ENCODE measurements around the gene HOXB8.

Gene HOXB8

DNA sequence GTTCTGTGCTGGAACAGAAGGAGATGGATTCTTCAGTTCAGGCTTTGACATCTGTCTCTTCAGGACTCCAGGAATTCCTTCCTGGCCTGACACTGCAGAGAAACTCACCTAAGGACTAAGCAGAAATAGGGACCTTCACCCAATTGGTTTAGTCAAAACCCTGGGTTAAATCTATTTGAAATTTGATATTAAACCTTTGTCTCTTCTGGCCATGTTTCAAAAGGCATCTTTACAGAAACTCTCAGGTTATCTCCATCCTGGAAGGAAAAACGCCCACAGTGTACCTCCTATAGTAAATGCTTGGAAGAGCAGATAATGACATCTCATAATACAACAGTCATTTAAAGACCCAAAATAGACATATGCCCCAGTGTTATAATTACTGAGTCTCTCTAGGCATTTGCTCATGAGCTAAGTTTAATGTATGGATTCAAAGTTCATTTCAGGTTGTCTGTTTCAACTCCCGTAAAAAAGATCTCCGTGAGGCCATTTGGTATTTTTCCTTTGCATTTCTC is 31.3 kb downstream of the HOXB8 start:
- no peak for DNase-seq (ENCODE audit: low read depth in 2 of 2)

DNA sequence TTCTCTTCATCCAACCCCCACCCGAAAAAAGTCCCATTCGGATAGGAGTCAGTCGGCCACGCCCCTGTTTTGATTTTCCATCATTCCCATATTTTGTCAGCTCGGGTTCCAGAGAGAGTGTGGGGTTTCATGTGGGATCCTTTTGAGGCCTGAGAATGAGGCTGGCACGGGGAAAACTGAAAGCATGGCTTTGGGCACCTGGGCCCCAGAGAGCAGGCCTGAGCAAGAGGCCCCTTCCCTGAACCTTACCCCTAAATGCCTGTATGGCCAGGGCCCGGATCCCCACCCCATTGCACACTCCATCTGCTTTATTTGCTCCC is 32.4 kb downstream of the HOXB8 start:
- DNase-seq (ENCODE audit: low read depth in 2 of 2), result no peak

DNA sequence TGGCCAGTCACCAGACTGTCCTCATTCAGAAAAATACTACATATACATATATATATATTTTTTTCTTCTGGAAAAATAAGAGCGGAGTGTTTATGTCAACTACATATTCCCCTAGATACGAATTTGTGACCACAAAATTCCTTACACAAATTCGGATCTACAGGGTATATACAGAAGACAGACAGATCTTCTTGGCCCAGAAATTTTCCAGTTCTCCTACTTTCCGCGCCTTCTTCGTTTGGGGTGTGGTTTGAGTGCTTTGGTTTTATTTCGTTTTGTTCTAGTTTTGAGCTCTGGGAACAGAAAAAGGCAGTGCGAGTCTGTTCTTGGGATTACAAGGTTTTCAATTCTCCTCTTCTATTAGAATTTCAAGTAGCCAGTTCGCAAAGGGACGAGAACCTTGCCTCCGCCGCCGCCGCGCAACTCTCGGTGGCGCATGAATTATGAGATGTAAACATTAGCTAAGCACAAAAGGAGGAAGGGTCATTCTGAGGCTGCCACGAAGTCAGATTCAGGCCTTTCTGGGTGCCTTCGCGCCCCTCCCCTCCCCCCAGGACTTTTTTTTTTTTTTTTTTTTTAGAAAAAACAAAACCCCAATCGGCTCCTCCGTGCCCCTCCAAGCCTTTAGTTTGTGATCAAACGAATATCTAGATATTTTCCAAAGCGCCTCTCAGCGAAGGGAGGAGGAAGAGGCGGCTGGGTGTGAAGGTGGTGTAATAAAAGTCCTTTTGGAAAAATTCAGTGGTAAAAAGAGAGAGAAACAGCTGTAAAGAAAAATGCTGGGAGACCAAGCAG is 35.1 kb downstream of the HOXB8 start:
- DNase-seq (ENCODE audit: low read depth in 2 of 2), result no peak

DNA sequence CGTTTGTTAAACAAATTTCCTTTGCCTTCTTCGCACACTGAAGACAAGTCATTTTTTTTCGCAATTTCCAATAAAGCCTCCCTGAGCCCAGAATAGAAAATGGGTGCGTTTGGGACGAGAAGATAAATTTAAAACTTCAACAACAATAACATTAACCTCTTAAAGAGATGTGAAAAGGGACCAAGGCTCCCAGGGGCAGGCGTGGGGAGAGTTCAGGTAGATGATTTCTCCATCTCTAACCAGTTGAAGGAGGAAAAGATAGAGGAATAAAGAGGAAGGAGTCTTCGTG is 35.7 kb downstream of the HOXB8 start:
- no peak for DNase-seq (ENCODE audit: low read depth in 2 of 2)

DNA sequence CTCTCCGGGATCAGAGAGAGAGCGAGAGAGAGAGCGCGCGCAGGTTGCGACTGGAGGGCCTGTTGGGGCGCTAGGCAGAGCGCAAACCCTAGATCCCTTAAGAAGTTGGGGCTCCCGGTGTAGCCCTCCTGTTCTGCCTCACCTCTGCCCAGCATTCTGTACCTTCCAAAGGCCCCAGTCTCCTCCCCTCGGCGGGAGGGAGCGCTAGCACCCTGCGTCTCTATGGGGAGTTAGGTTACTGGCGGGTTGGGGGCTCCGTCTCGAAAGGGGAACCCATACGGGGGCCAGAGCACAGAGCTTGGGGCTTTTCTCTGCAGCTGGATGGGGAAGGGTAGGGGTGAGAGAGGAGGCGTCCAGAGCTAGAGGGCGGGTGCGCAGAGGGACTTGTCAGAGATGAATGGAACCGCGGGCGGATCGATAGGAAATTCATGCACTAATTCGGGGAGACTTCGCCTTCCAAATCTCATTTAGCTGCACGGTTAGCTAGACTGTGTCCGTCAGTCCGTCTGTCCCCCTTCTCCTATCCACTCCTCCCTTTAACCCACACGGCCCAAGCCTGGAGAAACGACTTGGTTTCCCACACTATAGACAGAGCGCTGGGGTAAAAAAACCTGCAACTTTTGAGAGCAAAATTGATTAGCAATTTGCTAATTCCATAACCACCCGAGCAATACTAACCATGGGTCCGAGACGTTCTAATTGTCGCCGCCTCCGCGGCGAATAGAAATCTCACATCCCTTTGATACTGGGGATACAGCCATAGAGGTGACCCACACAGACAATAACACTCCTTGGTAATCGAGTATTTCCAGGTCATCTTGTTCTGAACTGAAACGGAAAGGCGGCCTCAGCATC is 36.2 kb downstream of the HOXB8 start:
- no peak for DNase-seq (ENCODE audit: low read depth in 2 of 2)

DNA sequence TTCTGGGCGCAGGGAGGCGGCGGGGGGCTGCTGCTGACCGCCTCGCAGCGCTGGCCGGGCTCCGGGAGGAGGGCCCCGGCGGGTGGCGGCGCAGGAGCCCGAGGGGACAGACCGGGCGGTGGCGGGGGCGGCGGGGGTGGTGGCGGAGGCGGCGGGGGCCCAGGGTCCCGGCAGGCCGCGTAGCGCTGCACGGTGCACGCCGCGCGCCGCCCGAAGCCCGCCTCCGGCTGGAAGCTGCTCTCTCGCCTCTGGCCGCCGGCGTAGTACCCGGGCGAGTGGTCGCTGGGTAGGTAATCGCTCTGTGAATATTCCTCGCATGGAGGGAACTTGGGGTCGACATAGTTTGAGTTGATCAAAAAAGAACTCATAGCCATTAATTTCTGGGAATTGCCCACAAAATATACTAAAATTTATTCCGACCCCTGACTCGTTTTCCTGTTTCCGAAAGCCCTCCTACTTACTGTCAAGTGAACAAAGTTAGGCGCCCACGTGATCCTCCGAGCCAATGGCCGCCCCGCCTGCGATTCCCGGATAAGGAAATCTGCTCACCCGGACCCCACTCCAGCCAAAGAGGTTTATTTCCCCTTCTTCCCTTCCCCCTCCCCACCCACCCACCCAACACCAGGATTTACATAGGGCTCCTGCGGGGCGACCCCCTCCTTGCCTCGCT is 37.0 kb downstream of the HOXB8 start, which contains the start of gene HOXB4:
HOXB4 (minus strand) TSS at position 405 of the 670 bp plus-strand sequence; CDS start at position 374, 31 bp downstream.
- peak in 1 of 2 donors; percentile 42 for DNase-seq (ENCODE audit: low read depth in 2 of 2)

DNA sequence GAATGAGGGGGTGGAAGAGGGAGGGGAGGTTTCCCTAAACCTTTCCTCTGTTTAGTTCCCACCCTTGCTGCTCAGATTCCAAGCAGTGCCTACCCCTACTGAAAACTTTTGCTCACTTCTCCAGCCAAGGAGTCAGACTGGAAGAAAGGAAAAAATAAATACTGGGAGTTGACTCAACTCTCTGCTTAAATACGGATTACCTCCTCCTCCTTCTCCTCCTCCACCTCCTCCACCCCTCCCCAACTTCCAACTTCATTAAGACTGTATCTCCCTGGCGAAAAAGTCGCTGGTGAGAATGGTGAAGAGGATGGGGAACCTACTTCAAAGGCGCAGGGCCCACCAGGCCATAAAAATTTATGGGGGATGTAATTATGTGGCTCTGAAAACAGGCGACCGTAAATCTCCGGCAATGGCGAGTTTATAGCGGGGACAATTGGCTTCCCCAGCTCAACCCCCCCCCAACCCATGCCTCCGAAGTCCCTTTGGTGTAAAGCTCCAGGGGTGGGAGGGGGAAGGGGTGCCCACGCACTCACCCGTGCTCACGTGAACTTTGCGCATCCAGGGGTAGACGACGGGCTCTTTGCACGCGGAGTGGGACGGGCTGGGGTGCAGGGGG is 37.7 kb downstream of the HOXB8 start:
- DNase-seq (ENCODE audit: low read depth in 2 of 2), result no peak

DNA sequence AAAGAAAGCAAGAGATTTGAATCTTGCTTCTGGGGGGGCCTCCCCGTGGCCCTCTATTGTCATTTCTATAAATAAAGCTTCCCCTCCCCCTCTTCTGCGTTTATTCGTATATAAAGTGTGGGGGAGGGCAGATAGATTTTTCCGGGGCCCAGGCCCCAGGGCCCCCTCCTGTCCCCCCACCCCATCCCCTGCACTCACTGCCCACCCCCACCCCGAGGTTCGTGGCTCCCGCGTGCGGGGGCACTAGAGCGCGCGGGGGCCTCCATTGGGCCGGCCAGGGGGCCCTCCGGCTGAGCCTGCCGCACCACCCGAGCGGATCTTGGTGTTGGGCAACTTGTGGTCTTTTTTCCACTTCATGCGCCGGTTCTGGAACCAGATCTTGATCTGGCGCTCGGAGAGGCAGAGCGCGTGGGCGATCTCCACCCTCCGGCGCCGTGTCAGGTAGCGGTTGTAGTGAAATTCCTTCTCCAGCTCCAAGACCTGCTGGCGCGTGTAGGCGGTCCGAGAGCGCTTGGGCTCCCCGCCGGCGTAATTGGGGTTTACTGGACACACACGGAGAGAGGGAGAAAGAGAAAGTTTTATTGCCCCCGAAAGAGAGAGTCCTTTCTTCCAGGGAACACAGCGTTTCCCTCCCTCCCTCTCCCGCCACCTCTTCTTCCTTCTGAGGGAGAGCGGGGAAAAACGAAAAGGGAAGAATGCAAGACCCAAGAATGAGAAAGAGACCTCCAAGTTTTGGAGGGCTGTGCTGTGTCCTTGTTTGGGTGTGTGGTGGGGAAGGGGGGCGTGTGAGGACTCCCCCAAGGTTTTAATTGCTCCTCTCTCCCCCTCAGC is 38.4 kb downstream of the HOXB8 start:
- no peak for DNase-seq (ENCODE audit: low read depth in 2 of 2)

DNA sequence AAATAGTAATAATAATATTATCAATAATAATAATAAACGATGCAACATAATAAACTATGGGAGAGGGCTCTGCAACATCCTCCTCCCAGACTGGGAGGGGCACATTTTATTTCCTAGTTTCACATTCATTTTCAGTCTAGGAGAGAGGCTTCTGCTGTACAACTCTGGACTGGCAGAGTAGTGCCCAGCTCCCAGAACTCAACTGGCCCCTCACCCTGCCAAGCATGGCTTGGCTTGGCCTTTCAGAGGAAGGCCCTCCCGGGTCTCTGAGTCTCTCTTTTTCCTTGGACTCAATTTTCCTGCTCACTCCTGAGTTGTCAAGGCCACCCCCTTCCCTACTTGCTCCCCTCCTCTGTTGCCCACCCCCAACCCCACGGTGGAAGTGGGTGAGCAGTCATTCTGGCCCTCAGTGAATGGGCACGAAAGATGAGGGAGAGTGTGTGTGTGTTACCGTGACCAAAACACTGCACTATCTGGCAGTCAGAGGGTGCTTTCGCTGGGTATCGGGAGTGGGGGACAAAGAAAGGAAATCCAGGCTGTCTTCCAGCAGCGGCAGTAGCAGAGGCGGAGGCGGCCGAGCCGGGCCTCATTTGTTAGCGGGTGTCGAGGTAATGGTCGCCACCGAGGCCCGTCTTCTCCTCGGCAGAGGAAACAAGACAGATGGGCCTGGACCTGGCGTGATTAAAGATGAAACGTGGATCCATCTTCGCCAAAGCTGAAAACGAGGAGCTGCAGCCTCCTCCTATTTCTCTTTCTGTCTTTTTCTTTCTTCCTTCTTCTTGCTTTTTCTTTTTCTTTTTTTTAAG is 39.2 kb downstream of the HOXB8 start:
- no peak for DNase-seq (ENCODE audit: low read depth in 2 of 2)

DNA sequence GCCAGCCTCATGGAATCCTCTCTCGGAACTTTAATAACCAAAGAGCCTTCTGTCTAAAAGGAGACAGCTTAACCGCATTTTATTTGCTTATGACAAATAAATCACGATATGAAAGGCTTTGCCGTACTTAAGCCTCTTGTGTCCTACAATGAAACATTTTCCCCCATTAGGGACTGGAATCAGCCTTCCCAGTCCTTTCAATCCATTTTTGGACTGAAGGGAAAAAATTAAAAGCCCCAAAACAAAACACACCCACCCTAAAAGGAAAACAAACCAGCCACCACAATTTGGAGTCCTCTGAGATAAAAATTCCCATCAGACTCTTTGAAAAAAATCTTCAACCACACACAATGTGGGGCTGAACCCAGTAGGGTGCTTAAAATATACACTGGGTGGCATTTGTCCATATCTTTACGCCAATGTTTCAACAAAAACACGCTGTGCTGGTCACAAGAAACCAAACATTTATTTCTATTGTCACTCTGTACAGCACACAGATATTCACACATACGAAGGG is 40.0 kb downstream of the HOXB8 start:
- no peak for DNase-seq (ENCODE audit: low read depth in 2 of 2)

DNA sequence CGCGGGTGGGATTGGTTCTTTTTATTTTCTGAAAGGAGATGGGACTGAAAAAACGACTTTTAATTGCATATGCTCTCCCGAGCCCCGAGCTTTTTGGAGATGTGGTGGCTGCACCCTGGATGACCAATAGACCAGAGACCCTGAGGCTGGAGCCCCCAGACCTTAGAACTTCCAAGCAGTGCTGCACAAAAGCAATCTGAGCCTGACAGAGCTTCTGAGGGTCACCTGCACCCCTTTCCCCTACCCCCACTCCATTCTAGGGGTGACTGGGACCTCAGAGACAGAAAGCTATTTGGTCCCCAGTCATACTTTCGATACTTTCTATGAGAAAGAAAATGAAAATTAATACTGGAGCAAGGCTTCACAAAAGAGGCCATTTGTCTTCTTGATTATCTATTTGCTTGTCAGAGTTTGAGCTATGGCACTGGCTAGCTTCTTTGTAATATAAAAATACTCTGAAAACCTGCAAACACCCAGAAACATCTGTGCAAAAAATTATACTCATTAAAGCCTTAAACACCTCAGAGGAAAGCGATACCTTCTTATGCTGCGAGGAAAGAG is 40.5 kb downstream of the HOXB8 start:
- no peak for DNase-seq (ENCODE audit: low read depth in 2 of 2)

DNA sequence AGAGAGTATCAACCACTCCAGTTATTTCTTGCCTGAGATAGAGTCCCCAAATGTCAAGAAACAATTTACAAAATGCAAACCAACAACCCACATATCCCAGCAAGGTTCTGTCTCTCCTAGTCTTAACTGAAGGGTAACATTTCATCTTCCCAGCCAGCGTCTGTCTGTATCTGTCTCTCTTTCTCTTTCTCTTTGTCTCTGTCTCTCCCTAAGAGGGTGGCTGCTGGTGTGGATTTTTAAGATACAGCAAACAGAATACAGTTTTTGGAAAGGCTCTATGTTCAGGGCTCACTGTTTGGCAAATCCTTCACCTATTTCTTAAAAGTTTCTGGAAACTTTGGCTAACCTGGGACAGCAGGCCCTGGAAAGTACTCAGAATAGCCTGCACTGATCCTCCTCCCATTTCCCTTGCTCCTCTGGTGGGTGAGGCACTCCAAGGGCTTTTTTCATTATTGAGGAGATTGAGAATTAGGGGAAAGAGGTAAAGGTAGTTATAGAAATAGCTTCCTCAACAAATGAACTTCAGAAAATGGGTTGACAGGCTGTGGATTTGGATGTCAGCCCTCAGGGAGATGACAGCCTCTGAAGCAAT is 43.2 kb downstream of the HOXB8 start:
- no peak for DNase-seq (ENCODE audit: low read depth in 2 of 2)

DNA sequence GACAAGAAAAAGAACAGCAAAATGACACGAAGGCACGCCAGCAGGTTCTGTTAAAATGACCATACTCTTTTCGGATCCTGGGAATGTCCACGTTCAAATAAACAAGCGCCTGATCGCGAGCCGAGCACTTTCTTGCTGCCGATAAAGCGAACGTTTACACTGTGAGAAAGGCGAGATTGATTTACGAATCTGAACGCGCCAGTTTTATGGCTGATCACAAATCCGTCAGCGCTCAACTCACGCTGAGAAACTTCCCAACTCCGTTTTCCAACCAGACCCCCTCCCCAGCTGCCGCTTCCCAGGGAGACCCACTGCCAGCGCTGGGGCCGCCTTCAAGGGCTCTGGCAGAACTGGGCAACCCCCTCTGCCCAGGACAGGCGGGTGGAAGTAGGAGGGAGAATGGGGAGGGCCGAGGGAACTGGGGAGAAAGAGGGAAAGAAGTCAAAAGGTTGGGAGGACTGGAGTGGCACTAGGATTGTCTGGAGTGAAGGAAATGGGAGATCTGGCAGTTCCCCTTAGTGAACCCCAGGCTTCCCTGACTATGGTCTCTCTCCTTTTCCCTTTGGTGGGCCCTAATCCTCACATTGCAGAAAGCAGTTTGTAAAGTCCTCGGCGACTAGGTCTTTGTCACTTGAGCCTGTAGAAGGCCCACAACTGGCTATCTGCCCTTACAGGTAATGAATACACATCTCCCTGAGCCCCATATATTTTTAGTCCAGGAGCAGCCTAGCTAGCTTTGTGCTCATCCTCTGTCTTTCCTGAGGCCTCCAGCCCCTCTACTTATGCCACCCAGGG is 43.9 kb downstream of the HOXB8 start:
- no peak for DNase-seq (ENCODE audit: low read depth in 2 of 2)

DNA sequence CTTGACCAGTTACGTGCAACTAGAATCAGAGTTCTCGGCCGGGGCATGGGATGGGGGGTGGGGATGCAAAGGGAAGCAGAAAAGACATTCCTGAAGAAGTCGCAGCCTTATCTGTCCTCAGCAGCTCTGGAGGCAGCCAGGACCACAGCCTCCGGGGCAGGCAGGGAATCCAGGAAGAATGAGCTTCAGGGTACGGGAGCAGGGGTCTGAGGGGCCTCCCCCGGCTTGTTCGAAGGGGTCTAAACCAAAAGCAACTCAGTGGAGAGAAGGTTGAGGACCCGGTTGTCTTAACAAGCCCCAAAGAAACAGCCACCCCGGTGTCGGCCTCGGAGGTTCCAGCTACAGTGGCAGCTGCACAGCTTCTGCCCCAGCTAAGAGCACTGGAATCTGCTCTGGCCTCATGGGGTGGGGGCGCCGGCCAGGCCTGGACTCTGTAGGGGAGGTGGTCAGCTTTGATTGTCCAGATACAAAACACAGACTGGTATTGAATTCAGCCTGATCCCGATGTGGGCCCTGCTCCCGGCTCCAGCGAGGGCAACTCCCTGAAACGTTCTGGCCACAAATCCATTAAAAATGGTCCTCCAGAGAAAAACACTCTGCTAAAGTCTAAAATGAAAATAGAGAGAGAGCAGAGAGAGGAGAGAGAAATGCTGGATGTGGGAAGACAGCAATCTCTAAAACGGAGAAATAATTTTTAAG is 44.6 kb downstream of the HOXB8 start:
- no peak for DNase-seq (ENCODE audit: low read depth in 2 of 2)

DNA sequence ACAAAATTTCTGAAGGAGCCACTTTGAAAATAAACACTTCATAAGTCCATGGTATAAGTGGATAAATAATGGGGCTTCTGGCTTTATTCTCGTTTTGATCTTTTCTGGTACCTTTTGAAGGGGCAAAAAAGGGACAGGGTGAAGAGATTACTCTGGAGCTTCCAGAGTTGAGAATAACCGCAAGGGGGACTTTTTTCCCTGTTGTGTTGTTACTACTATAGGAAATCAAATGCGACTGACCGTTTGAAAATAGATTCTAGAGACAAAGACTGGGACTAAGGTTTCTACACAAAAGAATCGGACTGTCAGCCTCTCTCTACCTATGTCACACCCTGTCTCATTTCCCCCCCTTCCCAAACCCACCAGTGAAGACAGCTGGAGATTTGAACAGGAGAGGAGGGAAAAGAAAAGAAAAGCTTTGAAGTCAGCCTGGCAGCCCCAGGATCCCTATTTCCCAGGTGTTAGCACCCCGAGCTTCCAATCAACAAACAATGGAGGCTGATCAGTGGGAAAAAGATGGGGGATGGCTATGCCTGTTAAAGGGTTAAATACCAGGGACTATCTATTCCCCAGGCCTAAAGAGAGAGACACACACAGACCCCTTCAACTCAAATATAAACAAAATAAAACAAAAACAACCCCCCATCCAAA is 45.3 kb downstream of the HOXB8 start:
- DNase-seq (ENCODE audit: low read depth in 2 of 2), result no peak

DNA sequence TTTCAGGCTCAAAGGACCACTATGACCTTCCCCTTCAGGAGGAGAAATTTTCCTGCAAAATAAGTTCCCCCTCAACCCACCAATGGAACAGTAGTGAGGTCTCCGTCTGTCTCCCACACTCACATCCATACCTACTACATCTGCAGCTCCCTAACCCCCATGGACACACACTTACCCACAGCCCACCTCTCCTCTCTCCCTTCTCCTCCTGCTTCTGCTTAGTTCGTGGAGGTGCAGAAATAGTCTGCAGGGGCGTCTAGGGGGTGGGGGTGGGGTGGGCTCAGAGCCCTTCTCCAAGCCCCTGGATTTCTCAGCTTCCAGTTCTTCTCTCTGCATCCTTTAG is 45.9 kb downstream of the HOXB8 start:
- no peak for DNase-seq (ENCODE audit: low read depth in 2 of 2)

DNA sequence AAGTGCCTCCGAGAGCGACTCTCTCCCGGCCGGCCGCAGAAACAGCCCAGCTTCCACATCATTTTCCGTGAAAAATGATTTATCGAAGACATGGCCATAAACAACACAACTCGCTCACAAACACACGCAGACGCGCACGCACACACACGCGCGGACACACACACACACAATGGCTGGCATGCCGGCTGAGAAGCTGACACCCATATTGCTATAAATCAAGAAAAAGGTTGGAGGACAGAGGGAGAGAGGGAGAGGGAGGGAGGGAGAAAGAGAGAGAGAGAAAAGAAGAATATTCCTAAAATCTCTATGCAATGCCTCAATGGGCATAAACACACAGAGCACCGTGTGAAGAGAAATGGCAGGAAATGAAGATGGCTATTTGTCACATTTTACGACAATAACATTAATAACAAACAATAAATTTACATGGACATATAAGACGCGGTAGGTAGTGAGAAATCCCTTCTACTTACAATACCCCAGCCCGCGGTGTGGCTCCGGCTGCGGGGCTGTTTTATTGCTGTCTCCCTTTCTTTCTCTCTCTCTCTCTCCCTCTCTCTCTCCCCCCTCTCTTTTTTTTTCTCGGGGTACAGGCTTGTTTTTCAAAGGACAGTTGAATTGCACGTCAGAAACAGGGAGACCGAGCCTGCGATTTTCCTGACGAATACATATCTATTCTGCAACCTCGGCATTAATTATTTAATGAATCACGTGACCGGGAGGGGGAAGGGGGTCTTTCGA is 46.4 kb downstream of the HOXB8 start:
- no peak for DNase-seq (ENCODE audit: low read depth in 2 of 2)
